NCI-H2196 (cell line): ENCODE results near the gene TMIGD1.
"Not testable (repeated sequence)": the region's sequence is repeated elsewhere in the genome, so short reads cannot be mapped to it uniquely, and the experiment has no call there.

ENCODE experiments used
- DNase-seq: peaks from one replicate; lab custom pipeline; 2025; ENCODE audit not compliant: unreplicated experiment; lab: John Stamatoyannopoulos, UW

Gene TMIGD1

GRCh38 chr17:30360086-30360808 is 26.4 kb upstream of the TMIGD1 start:
- DNase-seq, result no peak

GRCh38 chr17:30358055-30358760 is 24.4 kb upstream of the TMIGD1 start:
- DNase-seq, result no peak

- no peak for DNase-seq
These were observed 23.6 kb upstream of the TMIGD1 start for GRCh38 chr17:30357476-30357875.

- DNase-seq, result no peak
These were observed 20.8 kb upstream of the TMIGD1 start for GRCh38 chr17:30354701-30355100.

GRCh38 chr17:30352240-30352814 is 18.5 kb upstream of the TMIGD1 start:
- no peak for DNase-seq

- no peak for DNase-seq
These were observed 17.9 kb upstream of the TMIGD1 start for GRCh38 chr17:30351735-30352134.

GRCh38 chr17:30351263-30351662 is 17.4 kb upstream of the TMIGD1 start:
- DNase-seq, result not testable (repeated sequence)

GRCh38 chr17:30349252-30349651 is 15.4 kb upstream of the TMIGD1 start:
- DNase-seq, result no peak

GRCh38 chr17:30347488-30347887 is 13.6 kb upstream of the TMIGD1 start:
- no peak for DNase-seq

- no peak for DNase-seq
These were observed 12.5 kb upstream of the TMIGD1 start for GRCh38 chr17:30346221-30346795.

- no peak for DNase-seq
These were observed 11.7 kb upstream of the TMIGD1 start for GRCh38 chr17:30345527-30346075.

- no peak for DNase-seq
These were observed 11.2 kb upstream of the TMIGD1 start for GRCh38 chr17:30345089-30345433.

GRCh38 chr17:30344283-30345088 is 10.6 kb upstream of the TMIGD1 start:
- peak; percentile 64 for DNase-seq

GRCh38 chr17:30343796-30344195 is 9.9 kb upstream of the TMIGD1 start:
- DNase-seq, result no peak

- DNase-seq, result not testable (repeated sequence)
These were observed 9.4 kb upstream of the TMIGD1 start for GRCh38 chr17:30343244-30343643.

- no peak for DNase-seq
These were observed 7.9 kb upstream of the TMIGD1 start for GRCh38 chr17:30341703-30342249.

GRCh38 chr17:30340801-30341356 is 7.0 kb upstream of the TMIGD1 start:
- DNase-seq, result no peak

- no peak for DNase-seq
These were observed 5.2 kb upstream of the TMIGD1 start for GRCh38 chr17:30339086-30339485.

GRCh38 chr17:30337393-30337999 is 3.6 kb upstream of the TMIGD1 start:
- DNase-seq, result no peak
